ENCODE measurements around the gene MAN1C1. TPM values are rescaled to one million over a fixed set of nuclear protein-coding genes. Genes with fewer than 3 reads are reported as not detected.

MAN1C1 gene
- total and polyA plus RNA-seq, 10 of the 15 experiments (the other 5 are each of a cell fraction or from before 2014, with no cell fraction given) = 0.12 to 0.56 (median 0.22) TPM; not detected in 3

- ChIA-PET CTCF (interaction anchor here (0.6 to 8.4 kb wide), 5 partner anchors 11 to 299 kb away, joined by 3 to 63 read pairs (median 4); no protein-coding TSS in a partner anchor), RAD21 (ENCODE audit: unreplicated experiment) (interaction anchor here (0.8 to 2.3 kb wide), 6 partner anchors 9 to 281 kb away, joined by 3 to 7 read pairs (median 5); partner anchors contain the start of genes MTFR1L and PAFAH2), SMC1A (ENCODE audit: uncharacterized antibody, unreplicated experiment) (interaction anchor here (0.9 to 2.2 kb wide), 2 partner anchors 9 to 192 kb away, joined by 4 to 7 read pairs; no protein-coding TSS in a partner anchor), POLR2A (no interaction called here)
- FAIRE-seq (no peak), DNase-seq (ENCODE audit: low read depth, low spot score) (no peak), ATAC-seq (no peak)
- peak overlapping the region; percentile 76 for H3K4me2 ChIP-seq (ENCODE audit: control insufficient read depth, insufficient read depth)
- no peaks in the 10 kb centered on the region for H3K36me3 ChIP-seq (ENCODE audit: control insufficient read depth in 2 of 2, insufficient read depth in 2 of 2, low read length in 1 of 2)
- H3K79me2 ChIP-seq (ENCODE audit: control insufficient read depth, insufficient read depth, low read length) = no peaks in the 10 kb centered on the region
- no peaks in the 10 kb centered on the region for H4K20me1 ChIP-seq (ENCODE audit: control insufficient read depth, insufficient read depth)
- no peak overlapping the region for H3K4me3 ChIP-seq
- in situ Hi-C loops (cut with MboI) = loop anchor here (25.0 kb wide), 1 partner anchor 389 kb away; the partner anchor contains the start of gene RHCE
- intact Hi-C loops (cut with micrococcal nuclease; ENCODE audit: unreplicated experiment) = loop anchor here (5.0 to 10.0 kb wide), 2 partner anchors 124 to 556 kb away; partner anchors contain the start of gene RSRP1
- no TSS peak for BruUV-seq (replicated peaks)
- H2AFZ ChIP-seq (ENCODE audit: control insufficient read depth, low read depth, low read length) = no peak overlapping the region
- 77% methylated on average over 14 of the region's 15 CpGs for WGBS (ENCODE audit: insufficient coverage, insufficient replicate concordance, low lambda C conversion rate, missing lambda C conversion rate)
- peaks cover 33% of the 10 kb centered on the region for H3K4me1 ChIP-seq (ENCODE audit: control insufficient read depth, insufficient read depth, low read length)
- H3K9ac ChIP-seq (ENCODE audit: control insufficient read depth, insufficient read depth, low read length) = no peak overlapping the region
- TF ChIP-seq NFIC (IDR thresholded peaks at IDR 0.05; ENCODE audit: low read depth, low read length) = no peak
- TF ChIP-seq ZBTB33 (IDR thresholded peaks at IDR 0.05) = no peak
- no peak for TF ChIP-seq MEF2B (IDR thresholded peaks at IDR 0.05; ENCODE audit: partially characterized antibody, poor library complexity, severe bottlenecking)
- TF ChIP-seq POLR2A (IDR thresholded peaks at IDR 0.05; ENCODE audit: low read depth, low read length) = no peak
- no peak for TF ChIP-seq ATF3 (IDR thresholded peaks at IDR 0.05; ENCODE audit: borderline replicate concordance, extremely low read depth, low read depth, low read length)
- H3K9me3 ChIP-seq (replicated peaks; ENCODE audit: control insufficient read depth, insufficient read depth, low read length) = no peaks in the 10 kb centered on the region; the same call in 2 of the 3 replicates
- no peak overlapping the region for H3K27ac ChIP-seq (ENCODE audit: control insufficient read depth, insufficient read depth)
- H3K27me3 ChIP-seq (replicated peaks in 1 of 2; ENCODE audit: control insufficient read depth in 2 of 2, insufficient read depth in 2 of 2, low read length in 1 of 2) = no peaks in the 10 kb centered on the region
Measured at GRCh38 chr1:25800703-25801377, 184.2 kb downstream of the MAN1C1 start.

Measured in GM12878 (cell line).